OCI-LY3 (cell line): ENCODE data around the gene NUMBL.
"Not testable (repeated sequence)": the region's sequence is repeated elsewhere in the genome, so short reads cannot be mapped to it uniquely, and the experiment has no call there.

Experiments used
- CTCF ChIP-seq: fragments of 200-600, 300-600 bp; sonication (generic); IDR thresholded peaks from 2 replicates; pipeline ENCODE4 v1.5.1; 2014; ENCODE audit warnings: antibody characterized with exemption, low read length, low read depth
- EZH2phosphoT487 ChIP-seq: fragments of 200-600 bp; shearing (Covaris generic); IDR thresholded peaks from 2 replicates; pipeline ENCODE4 v1.6.1; 2018; ENCODE audit warnings: antibody characterized with exemption, mixed run types, low read depth

- TF ChIP-seq CTCF, EZH2phosphoT487: not testable (repeated sequence)
These were observed 41.9 kb upstream of the NUMBL start for GRCh38 chr19:40732304-40732703.
